ENCODE results near the gene SPATA16. TPM values are rescaled to one million over a fixed set of nuclear protein-coding genes. Genes with fewer than 3 reads are reported as not detected.

Gene SPATA16
- total RNA-seq, 1 donor from 2014 or later, result not detected

- FAIRE-seq, result no peak
- no peak for DNase-seq (ENCODE audit: low spot score in 2 of 2)
Observed at GRCh38 chr3:172853921-172854666, 286.9 kb downstream of the SPATA16 start.

- DNase-seq (ENCODE audit: low spot score in 2 of 2) (no peak), FAIRE-seq (no peak)
Observed at GRCh38 chr3:172853005-172853404, 288.0 kb downstream of the SPATA16 start.

- FAIRE-seq, result no peak
- DNase-seq (ENCODE audit: low spot score in 2 of 2), result no peak
Observed at GRCh38 chr3:172848910-172849309, 292.1 kb downstream of the SPATA16 start.

- no peak for FAIRE-seq
- no peak for DNase-seq (ENCODE audit: low spot score in 2 of 2)
Observed at GRCh38 chr3:172847292-172847691, 293.7 kb downstream of the SPATA16 start.

GRCh38 chr3:172846706-172847105, 294.3 kb downstream of the SPATA16 start:
- FAIRE-seq, result no peak
- DNase-seq (ENCODE audit: low spot score in 2 of 2), result no peak

GRCh38 chr3:172846103-172846561, 294.9 kb downstream of the SPATA16 start:
- FAIRE-seq (no peak), DNase-seq (ENCODE audit: low spot score in 2 of 2) (no peak)

GRCh38 chr3:172844428-172844827, 296.6 kb downstream of the SPATA16 start:
- DNase-seq (ENCODE audit: low spot score in 2 of 2) (no peak), FAIRE-seq (no peak)

GRCh38 chr3:172840913-172841312, 300.1 kb downstream of the SPATA16 start:
- DNase-seq (ENCODE audit: low spot score in 2 of 2) (no peak), FAIRE-seq (no peak)

GRCh38 chr3:172840463-172840862, 300.6 kb downstream of the SPATA16 start:
- no peak for FAIRE-seq
- no peak for DNase-seq (ENCODE audit: low spot score in 2 of 2)

- FAIRE-seq (no peak), DNase-seq (ENCODE audit: low spot score in 2 of 2) (no peak)
Observed at GRCh38 chr3:172839679-172840078, 301.4 kb downstream of the SPATA16 start.
